ENCODE data around the gene CTCFL.

DNA sequence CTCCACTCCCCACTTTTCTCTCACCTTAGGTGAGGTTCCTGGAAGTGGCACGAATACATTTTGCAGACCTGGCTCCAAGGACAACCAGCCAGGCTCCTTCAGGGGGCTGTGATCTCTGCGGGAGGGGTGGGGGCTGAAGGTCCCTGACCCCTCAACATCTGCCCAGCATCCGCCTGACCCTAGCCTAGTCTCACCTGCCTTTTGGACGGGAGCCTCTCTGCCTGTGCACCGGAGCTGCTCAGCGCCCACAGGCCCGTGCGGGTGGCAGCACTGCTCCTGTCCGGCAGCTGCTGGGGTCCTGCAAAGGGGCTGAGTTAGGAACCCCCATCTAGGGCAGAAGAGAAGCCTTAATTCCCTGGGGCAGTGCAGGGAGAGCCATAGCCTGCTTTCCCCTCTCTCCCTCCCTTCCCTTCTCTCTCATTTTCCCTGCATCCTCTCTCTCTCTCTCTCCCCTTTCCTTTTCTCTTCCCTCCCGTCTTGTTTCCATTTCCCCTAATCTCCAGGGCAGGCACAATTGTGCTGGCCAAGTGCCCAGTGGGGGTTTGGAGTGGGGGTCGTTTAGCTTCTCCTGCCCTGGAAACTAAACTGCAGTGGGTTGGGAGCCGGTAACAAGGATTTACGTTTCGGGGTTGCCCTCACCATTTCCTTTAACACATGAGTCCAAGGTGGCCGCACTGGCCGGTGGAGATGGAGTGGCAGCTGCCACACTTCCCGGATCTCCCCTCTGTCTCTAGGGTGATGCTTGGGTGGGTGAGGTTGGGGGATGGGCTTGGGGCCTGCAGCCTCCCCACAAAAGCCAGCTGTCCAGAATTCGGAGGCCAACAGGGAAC lies 54.1 kb downstream of the CTCFL start:
- TF ChIP-seq, protein P1, sequence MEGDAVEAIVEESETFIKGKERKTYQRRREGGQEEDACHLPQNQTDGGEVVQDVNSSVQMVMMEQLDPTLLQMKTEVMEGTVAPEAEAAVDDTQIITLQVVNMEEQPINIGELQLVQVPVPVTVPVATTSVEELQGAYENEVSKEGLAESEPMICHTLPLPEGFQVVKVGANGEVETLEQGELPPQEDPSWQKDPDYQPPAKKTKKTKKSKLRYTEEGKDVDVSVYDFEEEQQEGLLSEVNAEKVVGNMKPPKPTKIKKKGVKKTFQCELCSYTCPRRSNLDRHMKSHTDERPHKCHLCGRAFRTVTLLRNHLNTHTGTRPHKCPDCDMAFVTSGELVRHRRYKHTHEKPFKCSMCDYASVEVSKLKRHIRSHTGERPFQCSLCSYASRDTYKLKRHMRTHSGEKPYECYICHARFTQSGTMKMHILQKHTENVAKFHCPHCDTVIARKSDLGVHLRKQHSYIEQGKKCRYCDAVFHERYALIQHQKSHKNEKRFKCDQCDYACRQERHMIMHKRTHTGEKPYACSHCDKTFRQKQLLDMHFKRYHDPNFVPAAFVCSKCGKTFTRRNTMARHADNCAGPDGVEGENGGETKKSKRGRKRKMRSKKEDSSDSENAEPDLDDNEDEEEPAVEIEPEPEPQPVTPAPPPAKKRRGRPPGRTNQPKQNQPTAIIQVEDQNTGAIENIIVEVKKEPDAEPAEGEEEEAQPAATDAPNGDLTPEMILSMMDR (IDR thresholded peaks at IDR 0.05; ENCODE audit: borderline replicate concordance, extremely low read depth, low read length, poor library complexity, severe bottlenecking), result no peak
- no peak for TF ChIP-seq EZH2 (IDR thresholded peaks at IDR 0.05; ENCODE audit: borderline replicate concordance, low read depth, low read length, severe bottlenecking)

Data from DND-41 (cell line).